Heart left ventricle (tissue), 13 donors: ENCODE measurements around the gene PRR9.

Experiments
- POLR2A ChIP-seq, 2 donors: fragments of 450-650 bp; IDR thresholded peaks; one replicate each; pipeline ENCODE4 v1.6.1; 2017; ENCODE audit warnings: antibody characterized with exemption in 2 of 2, mild to moderate bottlenecking in 2 of 2, moderate library complexity in 2 of 2
- TF ChIP-seq, protein P1 (sequence below), 12 donors: fragments of 200-600 bp; sonication (generic) in 4 of 12; IDR thresholded peaks; one replicate each; pipeline versions ENCODE4 v1.5.0 to v1.8.0; 2018 to 2022; ENCODE audit warnings: antibody characterized with exemption in 12 of 12, mild to moderate bottlenecking in 5 of 12
- donor health status: ischemic (EF 13 %, LVEDD 7.1; RV severe dilation, severe dysfunction).
- donor health status: DM: no; HTN: yes; CAD: no.
- donor health status: DM: no; HTN: no; CAD: no.
- donor health status: ischemic (EF 25% LVEDD 6.9; RV normal size, moderate dysfunction).
- donor health status: ischemic (EF 25% LVEDD 5.7; RV mildly dilated, moderate dysfunction).
- donor health status: ischemic (EF 35%, LVEDD 5.7; RV mildly dilated, moderate dysfunction).
- donor health status: nonischemic (EF 11% LVEDD 7.7; RV severe dilation, severe dysfunction).
- donor health status: DM: yes; HTN: yes; CAD: no.
- donor health status: PGD.
- donor health status: ischemic (EF 29% LVEDD 5.4; RV normal size, mild dysfunction).
- donor health status: nonischemic (EF 23%, LVEDD 6.1; RV moderate dilation, normal function).

DNA sequence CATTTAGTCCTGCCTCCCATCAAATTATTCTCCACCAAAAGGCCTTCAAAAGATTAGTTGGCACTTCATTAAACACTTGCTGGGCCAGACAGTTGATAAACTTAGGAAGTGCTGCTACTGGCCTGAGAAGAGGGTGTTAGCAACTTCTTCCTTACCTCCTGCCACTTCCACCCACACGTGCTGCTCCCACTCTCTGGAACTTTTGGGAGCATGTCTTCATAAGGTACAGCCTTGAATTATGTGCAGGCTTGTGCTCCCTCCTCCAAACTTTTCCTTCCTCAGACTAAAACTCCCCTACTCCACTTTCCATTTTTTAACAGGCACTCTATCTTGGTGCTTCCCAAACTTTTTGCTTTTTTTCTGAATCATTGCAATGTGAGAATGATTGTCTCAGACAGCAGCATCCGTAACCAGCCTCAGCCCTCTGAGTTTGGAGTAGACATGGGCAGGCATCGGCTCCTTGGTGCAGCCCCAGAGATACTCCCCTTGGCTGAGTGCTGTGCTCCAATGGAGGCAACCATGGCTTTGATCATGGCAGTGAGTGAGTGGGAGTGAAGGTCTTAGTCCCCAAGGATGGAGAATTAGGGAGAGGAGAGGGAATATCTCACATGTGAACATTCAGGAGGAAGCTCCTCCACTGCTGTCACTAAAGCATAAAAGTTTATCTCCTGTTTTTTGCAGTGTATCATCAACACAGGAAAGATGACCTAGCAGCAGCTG lies 22.9 kb upstream of the PRR9 start:
- TF ChIP-seq POLR2A (IDR thresholded peaks at IDR 0.05), result no peak
- TF ChIP-seq, protein P1, sequence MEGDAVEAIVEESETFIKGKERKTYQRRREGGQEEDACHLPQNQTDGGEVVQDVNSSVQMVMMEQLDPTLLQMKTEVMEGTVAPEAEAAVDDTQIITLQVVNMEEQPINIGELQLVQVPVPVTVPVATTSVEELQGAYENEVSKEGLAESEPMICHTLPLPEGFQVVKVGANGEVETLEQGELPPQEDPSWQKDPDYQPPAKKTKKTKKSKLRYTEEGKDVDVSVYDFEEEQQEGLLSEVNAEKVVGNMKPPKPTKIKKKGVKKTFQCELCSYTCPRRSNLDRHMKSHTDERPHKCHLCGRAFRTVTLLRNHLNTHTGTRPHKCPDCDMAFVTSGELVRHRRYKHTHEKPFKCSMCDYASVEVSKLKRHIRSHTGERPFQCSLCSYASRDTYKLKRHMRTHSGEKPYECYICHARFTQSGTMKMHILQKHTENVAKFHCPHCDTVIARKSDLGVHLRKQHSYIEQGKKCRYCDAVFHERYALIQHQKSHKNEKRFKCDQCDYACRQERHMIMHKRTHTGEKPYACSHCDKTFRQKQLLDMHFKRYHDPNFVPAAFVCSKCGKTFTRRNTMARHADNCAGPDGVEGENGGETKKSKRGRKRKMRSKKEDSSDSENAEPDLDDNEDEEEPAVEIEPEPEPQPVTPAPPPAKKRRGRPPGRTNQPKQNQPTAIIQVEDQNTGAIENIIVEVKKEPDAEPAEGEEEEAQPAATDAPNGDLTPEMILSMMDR (IDR thresholded peaks at IDR 0.05), result no peak
